Tibial artery (tissue), 4 donors: ENCODE data around the gene MROH7.

Experiments used
- DNase-seq, 2 donors: peaks; one replicate each; pipeline ENCODE4 v3.0.0-alpha.2; 2019
- H3K27ac ChIP-seq, 2 donors: fragments of 200-600 bp; sonication (generic) in 1 of 2; 1 replicate in 1 of 2; 2 replicates in 1 of 2; pipeline ENCODE4 v1.5.1; 2018 to 2019; ENCODE audit warnings: mild to moderate bottlenecking in 1 of 2
- H3K27me3 ChIP-seq, 2 donors: fragments of 200-600 bp; sonication (generic) in 1 of 2; one replicate each; pipeline versions ENCODE4 v1.5.1 to v1.6.0; 2016 to 2019
- H3K36me3 ChIP-seq, 3 donors: fragments of 200-600 bp; sonication (generic) in 2 of 3; one replicate each; pipeline ENCODE4 v1.5.1; 2016 to 2019; ENCODE audit warnings: mild to moderate bottlenecking in 2 of 3
- H3K4me1 ChIP-seq, 4 donors: fragments of 200-600 bp; sonication (generic) in 2 of 4; 1 replicate in 3 of 4; 2 replicates in 1 of 4; pipeline ENCODE4 v1.5.1; 2016 to 2019
- H3K4me3 ChIP-seq, 2 donors: fragments of 200-600 bp; sonication (generic) in 1 of 2; 1 replicate in 1 of 2; 2 replicates in 1 of 2; pipeline ENCODE4 v1.5.1; 2018 to 2019; ENCODE audit warnings: mild to moderate bottlenecking in 2 of 2
- H3K9me3 ChIP-seq, 3 donors: fragments of 200-600 bp; sonication (generic) in 1 of 3; one replicate each; pipeline ENCODE4 v1.5.1; 2016 to 2019
- CTCF ChIP-seq, 2 experiments: fragments of 200-600 bp in 1 of 2; fragments of 450-650 bp in 1 of 2; IDR thresholded peaks; one replicate each; pipeline ENCODE4 v1.5.1; 2017 to 2019; ENCODE audit warnings: antibody characterized with exemption in 2 of 2, mild to moderate bottlenecking in 1 of 2, moderate library complexity in 1 of 2
- intact Hi-C: fragments of 100-400 bp; cut with DNase I; formaldehyde crosslinking; loops from one replicate; pipeline ENCODE4 v1.15.0; 2023; ENCODE audit warnings: low total_unique reads

MROH7 gene

GRCh38 chr1:54643736-54644135, 2.1 kb downstream of the MROH7 start:
- no peaks in the 10 kb centered on the region for H3K27me3 ChIP-seq
- no peak for TF ChIP-seq CTCF (IDR thresholded peaks at IDR 0.05)
- no peak overlapping the region for H3K4me3 ChIP-seq
- no peak overlapping the region for H3K27ac ChIP-seq
- H3K4me1 ChIP-seq, result peaks cover 0 to 19% (median 6%) of the 10 kb centered on the region in 4 donors
- peaks cover 4 to 8% (median 6%) of the 10 kb centered on the region in 3 donors for H3K9me3 ChIP-seq
- DNase-seq, result no peak
- intact Hi-C loops, result loop anchor here (10.0 kb wide), 1 partner anchor 99 kb away; the partner anchor contains the start of gene ACOT11
- no peaks in the 10 kb centered on the region for H3K36me3 ChIP-seq

- no peaks in the 10 kb centered on the region for H3K27me3 ChIP-seq
- no peak for TF ChIP-seq CTCF (IDR thresholded peaks at IDR 0.05)
- H3K36me3 ChIP-seq, result no peaks in the 10 kb centered on the region
- intact Hi-C loops, result loop anchor here (10.0 kb wide), 1 partner anchor 101 kb away; the partner anchor contains the start of gene ACOT11
- H3K4me1 ChIP-seq, result peaks cover 0 to 19% (median 6%) of the 10 kb centered on the region in 4 donors
- H3K4me3 ChIP-seq, result peak overlapping the region in 1 of 2 donors; percentile 2
- H3K27ac ChIP-seq, result peak overlapping the region; percentile 61 to 80
- DNase-seq, result peak; percentile 53 to 90
- H3K9me3 ChIP-seq, result peaks cover 4 to 8% (median 6%) of the 10 kb centered on the region in 3 donors
These were observed 4.5 kb downstream of the MROH7 start for GRCh38 chr1:54645806-54646676.

- Histone ChIP-seq H3K9me3 (no peaks in the 10 kb centered on the region), H3K36me3 (no peaks in the 10 kb centered on the region), H3K27me3 (no peaks in the 10 kb centered on the region), H3K4me3 (no peak overlapping the region), H3K27ac (no peak overlapping the region), H3K4me1 (peaks cover 0 to 19% (median 6%) of the 10 kb centered on the region in 4 donors)
- TF ChIP-seq CTCF (IDR thresholded peaks at IDR 0.05), result no peak
- intact Hi-C loops, result loop anchor here (10.0 kb wide), 1 partner anchor 105 kb away; the partner anchor contains the start of gene ACOT11
- no peak for DNase-seq
These were observed 7.7 kb downstream of the MROH7 start for GRCh38 chr1:54649130-54649898.

- intact Hi-C loops, result loop anchor here (10.0 kb wide), 1 partner anchor 105 kb away; the partner anchor contains the start of gene ACOT11
- DNase-seq, result no peak
- Histone ChIP-seq H3K4me3 (no peak overlapping the region), H3K27ac (no peak overlapping the region), H3K9me3 (no peaks in the 10 kb centered on the region), H3K27me3 (no peaks in the 10 kb centered on the region), H3K4me1 (peaks cover 0 to 19% (median 6%) of the 10 kb centered on the region in 4 donors), H3K36me3 (no peaks in the 10 kb centered on the region)
- TF ChIP-seq CTCF (IDR thresholded peaks at IDR 0.05), result no peak
These were observed 8.3 kb downstream of the MROH7 start for GRCh38 chr1:54649921-54650320.

- H3K27ac ChIP-seq, result no peak overlapping the region
- no peak for DNase-seq
- H3K27me3 ChIP-seq, result no peaks in the 10 kb centered on the region
- no peak for TF ChIP-seq CTCF (IDR thresholded peaks at IDR 0.05)
- H3K4me1 ChIP-seq, result peaks cover 0 to 16% (median 6%) of the 10 kb centered on the region in 4 donors
- H3K4me3 ChIP-seq, result no peak overlapping the region
- no peaks in the 10 kb centered on the region for H3K36me3 ChIP-seq
- H3K9me3 ChIP-seq, result no peaks in the 10 kb centered on the region
- intact Hi-C loops, result no loop called here
These were observed 8.8 kb downstream of the MROH7 start for GRCh38 chr1:54650417-54650816.
